CD4-positive, alpha-beta T cell treated with Interleukin-6 at 100 ng/mL for 8 hours (primary cell): ENCODE measurements around the gene ARHGEF10L.

Experiments
- DNase-seq: peaks from one replicate; pipeline ENCODE4 v3.0.0-alpha.2; 2020; ENCODE audit warnings: mixed read lengths, low spot score

The ARHGEF10L gene

DNA sequence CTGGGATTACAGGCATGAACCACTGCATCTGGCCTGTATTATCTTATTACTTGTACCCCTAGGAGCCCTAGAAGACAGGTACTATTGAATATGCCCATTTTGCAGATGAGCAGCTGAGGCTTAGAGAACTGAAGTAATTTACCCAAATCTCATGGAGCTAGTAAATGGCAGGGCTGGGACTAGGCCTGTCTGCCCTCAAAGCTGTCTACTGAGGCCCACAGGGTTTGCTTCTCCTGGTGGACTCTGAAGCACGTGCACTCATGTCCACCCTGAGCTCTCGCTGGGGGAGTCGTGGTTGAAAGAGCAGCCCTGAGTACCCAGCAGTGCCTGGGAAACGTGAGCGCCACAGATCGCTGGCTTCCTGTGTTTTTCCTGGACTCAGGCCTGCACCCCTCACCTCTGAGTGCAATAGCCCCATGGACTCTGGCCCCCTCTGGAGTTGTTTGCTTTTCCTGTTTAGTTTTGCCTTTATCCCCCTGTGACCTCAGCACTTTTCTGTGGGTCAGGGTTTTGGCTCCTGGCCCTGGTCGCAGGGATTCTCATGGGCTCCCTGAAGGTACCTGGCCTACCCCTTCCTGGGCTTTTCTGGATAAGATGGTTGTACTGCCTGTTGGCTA, 52.4 kb downstream of the ARHGEF10L start:
- DNase-seq, result no peak

DNA sequence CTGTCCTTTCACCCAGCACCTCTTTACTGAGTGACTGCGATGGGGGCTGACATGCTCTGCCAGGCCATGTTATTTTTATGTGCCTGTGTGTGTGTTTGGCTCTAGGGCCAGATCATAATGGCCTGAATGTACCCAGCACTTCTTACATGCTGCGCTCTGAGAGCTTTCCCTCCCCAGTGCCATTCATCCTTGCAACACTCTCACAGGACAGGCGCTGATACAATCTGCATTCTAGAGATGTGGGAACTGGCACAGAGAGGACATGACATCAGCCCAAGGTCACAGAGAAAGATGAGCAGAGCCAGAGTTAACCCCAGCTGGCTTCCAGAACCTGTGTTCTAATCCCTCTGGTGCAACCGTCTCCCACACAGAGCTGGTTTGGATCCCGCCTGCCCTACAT, 54.5 kb downstream of the ARHGEF10L start:
- no peak for DNase-seq

DNA sequence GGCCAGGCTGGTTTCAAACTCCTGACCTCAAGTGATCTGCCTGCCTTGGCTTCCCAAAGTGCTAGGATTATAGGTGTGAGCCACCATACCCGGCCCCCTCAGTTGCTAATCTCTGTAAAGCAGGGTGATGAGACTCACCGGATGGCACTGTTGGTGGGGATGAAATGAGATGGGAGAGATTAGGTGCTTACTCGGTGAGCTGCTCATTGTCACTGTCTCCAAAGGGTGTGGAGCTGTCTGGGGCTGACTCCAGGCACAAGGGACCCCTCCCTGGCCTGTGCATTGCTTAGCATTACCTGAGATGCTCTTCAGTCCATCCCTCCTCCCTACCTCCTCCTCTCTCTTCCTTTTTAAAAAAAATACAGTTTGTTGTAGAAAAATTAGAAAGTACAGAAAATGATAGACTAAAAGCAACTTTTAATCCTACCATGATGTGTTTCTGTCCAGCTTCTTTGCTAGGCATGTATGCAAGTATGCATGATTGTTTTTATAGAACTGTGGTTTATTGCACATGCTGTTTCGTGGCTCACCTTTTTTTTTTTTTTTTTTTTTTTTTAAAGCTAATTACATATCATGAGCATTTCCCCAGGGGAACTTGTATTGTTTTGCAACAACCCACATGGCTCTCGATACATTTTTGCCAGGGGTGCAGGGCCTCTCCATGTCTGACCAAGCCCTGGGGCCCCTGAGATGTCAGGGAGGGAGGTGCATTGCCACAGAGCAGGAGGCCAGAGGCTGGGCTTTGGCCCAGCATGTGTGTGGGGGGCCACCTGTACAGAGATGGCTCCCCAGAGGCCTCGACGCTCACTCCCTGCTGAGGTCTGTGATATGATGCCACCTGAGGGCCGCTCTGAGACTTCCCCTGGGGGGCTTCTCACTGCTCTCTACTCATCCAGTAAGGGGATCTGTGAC, 55.4 kb downstream of the ARHGEF10L start:
- no peak for DNase-seq

DNA sequence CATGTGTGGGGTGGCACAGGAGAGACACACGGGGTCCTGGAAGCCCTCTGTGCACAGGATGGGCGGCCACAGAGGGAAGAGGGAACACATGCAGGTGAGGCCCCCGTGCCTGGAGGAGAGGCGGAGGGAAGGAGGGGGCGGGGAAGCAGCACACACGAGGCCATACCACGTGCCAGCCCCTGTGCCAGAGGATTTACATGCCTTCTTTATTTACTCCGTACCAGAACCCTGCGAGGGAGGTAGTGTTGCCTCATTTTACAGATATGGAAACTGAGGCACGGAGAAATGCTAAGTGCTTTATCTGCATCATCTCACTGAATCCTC, 56.1 kb downstream of the ARHGEF10L start:
- DNase-seq, result no peak

DNA sequence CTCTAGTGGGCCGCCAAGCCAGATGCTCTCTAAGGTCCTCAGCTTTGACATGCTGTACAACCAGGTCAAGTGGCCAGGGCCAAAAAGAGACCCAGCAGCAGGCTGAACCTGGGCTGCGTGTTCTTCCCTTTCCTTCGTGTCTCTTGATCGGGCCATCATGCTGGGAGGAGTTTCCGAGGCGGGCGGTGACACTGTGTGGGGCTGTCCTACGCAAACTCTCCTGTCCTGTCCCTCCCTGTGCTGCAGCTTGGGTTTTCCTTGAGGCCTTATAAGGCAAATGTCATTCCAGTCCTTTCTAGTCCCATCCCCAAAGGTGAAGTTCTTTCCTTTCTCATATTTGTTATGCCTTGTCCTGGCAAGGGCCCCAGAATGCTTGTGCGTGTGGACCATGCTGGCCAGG, 56.7 kb downstream of the ARHGEF10L start:
- DNase-seq, result no peak

DNA sequence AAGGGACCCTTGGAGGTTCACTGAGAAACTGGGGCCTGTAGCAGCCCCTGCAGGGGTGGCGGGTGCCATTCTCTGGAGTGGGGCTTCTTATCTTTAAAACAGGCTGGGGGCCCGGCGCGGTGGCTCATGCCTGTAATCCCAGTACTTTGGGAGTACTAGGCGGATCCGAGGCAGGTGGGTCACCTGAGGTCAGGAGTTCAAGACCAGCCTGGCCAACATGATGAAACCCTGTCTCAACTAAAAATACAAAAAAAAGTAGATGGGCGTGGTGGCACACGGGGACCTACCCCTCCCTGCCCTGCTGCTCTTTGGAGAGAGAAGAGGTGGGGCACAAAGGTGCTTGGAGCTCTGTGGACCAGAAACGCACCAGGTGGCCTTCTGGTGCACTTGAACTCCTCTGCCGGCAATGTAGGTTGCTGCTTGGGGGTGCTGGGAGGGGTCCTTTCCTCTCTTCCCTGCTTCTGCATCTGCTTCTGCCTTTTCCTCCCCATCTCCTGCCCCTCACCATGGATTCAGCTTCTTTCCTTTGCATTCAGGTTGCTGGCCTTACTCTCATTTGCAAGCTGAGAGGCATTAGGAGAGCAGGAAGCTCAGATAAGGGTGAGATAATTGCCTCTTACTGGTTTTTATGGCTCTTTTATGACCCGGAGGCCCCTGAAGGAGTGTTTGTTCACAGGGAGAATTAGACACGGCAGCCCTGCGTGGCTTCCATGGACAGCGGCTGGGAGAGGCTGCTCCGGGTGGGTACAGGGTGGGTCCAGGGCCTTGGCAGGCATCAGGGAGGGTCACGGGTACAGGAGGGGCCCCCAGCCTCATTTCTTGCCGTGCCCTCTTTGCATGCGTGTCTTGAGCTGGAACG, 57.4 kb downstream of the ARHGEF10L start:
- DNase-seq, result no peak

DNA sequence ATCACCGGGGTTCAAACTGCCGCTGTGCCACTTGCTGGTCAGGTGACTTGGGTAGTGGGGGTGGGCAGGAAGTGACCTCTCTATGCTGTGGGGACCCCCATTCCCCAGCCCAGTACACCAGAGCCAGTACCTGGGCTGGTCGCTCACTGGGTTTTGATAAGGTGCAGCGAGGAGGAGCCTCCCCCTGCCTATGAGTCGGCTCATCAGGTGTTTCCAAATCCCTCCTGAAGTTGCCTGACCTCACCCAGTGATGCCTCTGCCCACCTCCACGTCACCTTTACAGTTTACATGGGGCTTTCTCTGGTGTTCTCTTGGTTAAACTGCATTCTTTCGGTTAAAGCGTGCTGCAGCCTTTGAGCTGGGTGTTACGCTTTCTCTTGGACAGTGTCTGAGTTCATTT, 58.2 kb downstream of the ARHGEF10L start:
- no peak for DNase-seq

DNA sequence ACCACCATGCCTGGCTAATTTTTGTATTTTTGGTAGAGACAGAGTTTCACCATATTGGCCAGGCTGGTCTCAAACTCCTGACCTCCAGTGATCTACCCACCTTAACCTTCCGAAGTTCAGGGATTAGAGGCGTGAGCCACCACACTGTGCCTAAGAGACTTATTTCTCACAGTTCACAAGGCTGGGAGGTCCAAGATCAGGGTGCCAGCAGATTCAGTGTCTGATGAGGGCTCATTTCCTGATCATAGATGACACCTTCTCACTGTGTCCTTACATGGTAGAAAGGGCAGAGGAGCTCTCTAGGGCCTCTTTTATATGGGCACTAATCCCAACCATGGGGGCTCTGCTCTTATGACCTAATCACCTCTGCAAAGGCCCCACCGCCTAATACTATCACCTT, 58.8 kb downstream of the ARHGEF10L start:
- no peak for DNase-seq

DNA sequence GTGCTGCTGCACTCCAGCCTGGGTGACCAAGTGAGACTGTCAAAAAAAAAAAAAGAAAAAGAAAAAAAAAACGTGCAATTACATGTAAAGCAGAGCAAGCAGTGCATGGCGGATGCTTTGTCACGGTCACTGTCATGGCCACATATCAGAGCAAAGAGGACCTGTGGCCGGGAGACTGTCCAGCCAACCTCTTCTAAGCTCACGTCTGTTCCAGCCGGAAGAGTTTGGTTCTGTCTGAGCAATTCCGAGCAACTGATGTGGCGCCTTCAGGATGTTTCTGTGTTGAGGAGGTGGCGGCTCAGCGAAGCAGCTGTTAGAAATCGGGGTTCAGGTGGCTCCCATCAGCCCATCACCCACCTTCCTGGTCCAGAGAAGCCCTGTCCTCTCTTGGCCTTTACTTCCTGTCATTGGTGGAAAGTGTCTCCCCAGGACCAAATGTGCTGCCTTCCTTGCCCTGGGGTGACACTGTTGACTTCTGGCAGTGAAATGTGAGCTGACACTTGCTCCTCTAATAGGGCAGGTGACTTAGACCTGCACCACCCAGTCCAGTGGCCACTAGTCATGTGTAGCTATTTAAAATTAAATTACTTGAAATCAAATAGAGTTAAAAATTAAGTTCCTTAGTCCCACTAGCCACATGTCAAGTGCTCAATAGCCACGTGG, 59.9 kb downstream of the ARHGEF10L start:
- no peak for DNase-seq

DNA sequence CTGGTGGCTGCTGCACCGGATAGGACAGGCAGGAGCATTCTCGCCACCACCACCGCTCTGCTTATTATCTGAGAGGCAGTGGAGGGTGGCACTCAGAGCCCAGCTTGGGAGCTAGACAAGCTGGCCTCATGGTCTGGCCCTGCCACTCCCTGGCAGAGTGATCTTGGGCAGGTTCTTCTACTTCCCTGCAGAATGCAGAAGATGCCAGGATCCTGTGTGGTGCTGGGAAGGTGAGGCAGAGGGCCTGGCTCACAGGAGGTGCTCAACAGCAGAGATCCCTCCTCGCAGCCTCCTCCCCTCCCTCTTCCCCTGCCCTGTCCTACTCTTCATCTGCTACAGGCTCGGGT, 60.4 kb downstream of the ARHGEF10L start:
- no peak for DNase-seq

DNA sequence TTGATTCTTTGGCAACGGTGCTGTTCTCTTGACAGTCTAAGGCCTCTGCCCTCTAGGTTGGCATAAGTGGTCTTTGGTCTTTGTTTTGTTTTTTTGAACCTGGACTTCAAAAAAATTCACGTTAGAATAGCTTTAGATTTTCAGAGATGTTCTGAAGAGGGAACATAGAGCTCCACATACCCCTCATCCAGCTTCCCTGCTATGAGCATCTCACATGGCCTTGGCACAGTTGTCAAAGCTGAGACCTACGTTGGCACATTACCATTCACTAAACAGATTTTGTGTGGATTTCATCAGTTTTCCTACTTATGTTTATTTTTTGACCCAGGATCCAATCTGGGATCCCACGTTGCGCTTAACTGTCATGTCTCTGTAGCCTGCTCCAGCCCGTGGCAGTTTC, 60.8 kb downstream of the ARHGEF10L start:
- no peak for DNase-seq

DNA sequence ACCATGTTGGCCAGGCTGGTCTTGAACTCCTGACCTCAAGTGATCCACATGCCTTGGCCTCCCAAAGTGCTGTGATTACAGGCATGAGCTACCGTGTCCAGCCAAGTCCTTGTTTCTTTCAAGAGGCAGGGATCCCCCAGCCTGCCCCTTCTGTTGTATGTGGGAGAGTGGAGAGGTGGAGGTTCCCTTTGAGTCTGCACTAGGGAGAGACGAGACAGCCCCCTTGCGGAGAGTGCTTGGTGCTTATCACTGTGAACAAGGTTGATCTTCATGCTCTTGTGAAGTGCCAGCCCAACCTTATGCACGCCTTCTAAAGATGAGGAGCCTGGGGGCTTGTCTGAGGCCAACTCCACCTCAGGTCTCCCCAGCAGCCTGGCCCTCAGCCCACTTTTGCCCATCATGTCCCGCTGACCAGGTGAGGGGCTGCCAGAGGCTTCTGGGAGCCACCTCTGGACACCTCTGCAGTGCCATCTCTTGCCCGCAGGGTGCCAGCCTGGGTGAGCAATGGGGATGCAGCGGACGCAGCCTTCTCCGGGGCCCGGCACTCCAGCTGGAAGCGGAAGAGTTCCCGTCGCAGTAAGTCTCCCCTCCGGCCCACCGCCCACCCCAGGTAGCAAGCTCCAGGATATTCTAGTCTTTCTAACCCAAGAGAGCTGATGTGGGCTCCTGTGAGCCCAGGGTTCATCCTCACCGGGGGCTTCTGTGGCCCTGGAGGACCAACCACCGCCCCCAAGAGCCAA, 62.3 kb downstream of the ARHGEF10L start:
- DNase-seq, result no peak

DNA sequence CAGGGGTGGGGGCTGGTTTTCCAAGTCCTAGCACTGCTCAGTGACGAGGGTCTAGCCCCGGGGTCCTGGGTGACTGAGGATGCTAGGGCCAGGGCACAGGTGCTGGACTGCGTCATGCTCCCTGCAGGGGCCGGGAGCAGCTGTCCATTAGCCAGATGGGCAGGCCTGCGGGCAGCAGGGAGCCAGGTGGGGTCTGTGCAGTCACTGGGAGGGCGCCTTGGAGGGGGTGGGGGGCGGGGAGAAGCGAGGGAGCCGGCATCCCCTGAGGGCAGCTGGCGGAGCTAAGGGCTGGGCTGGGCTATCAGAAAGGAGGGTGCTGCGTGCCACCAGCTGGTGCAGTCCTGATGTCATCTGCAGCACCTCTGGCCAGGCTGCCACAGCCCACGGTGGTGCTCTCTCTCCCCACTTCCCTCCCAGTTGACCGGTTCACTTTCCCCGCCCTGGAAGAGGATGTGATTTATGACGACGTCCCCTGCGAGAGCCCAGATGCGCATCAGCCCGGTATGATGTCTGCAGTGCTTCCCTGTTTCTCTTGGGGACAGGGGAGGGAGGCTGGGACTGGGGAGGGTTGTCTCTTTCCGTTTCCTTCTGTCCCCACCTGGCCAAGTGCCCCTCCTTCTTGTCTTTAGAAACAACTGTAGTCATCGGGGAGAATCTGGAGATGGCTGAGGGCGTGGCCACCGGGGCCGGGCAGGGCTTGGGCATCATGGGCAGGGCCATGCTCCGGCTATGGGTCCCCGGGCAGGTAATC, 63.8 kb downstream of the ARHGEF10L start:
- DNase-seq, result no peak

DNA sequence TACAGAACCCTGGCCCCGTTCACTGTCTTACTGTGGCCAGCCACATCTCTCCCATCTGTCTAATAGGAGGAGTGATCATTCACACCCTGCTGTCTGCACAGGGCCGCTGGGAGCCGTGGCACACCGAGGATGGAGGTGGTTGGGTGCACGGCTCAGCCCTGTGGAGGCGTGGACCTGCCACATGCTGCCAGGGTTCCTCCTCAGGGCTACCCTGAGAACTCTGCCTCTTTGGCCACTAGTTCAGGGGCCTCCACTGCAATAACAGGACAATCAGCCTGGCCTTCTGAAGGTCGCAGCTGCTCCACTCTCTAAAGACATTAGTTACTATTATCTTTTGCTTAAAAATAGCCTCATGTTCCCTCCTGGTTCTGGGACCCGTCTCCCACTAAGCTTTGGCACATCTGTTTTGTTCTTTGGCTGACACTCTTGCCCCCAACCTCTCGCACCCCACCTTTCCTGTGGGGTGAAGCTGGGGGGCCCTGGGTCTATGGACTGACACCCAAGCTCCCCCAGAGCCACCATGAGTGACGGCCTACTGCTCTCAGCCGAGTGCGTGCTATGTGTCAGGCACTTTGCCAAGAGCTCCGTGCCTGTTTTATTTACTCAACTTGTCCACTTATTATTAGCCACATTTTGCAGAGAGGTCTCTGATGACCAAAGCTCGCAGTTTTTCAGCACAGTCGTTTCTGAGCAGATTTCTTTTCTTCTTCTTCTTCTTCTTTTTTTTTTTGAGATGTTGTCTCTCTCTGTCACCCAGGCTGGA, 66.3 kb downstream of the ARHGEF10L start:
- no peak for DNase-seq

DNA sequence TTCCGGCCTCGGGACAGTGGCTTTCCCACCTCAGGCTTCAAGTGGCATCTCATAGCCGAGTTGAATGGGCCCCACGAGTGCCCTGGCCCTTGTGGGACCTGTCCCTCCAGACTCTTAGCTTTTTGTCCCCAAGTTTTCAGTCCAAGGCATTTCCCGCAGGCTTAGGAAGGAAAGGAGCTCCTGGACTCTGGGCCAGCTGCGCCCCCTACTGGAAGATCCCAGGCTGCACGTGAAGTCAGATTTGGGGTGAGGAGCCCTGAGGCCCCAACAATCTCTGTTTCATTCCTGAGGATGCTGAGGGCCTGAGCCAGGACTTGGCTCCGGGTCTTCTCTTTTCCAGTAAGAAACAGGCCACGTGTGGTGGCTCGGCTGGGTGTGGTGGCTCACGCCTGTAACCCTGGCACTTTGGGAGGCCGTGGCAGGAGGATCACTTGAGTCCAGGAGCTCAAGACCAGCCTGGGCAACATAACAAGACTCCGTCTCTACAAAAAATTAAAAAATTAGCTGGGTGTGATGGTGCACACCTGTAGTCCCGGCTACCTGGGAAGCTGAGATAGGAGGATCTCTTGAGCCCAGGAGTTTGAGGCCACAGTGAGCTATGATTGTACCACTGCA, 67.4 kb downstream of the ARHGEF10L start:
- no peak for DNase-seq

DNA sequence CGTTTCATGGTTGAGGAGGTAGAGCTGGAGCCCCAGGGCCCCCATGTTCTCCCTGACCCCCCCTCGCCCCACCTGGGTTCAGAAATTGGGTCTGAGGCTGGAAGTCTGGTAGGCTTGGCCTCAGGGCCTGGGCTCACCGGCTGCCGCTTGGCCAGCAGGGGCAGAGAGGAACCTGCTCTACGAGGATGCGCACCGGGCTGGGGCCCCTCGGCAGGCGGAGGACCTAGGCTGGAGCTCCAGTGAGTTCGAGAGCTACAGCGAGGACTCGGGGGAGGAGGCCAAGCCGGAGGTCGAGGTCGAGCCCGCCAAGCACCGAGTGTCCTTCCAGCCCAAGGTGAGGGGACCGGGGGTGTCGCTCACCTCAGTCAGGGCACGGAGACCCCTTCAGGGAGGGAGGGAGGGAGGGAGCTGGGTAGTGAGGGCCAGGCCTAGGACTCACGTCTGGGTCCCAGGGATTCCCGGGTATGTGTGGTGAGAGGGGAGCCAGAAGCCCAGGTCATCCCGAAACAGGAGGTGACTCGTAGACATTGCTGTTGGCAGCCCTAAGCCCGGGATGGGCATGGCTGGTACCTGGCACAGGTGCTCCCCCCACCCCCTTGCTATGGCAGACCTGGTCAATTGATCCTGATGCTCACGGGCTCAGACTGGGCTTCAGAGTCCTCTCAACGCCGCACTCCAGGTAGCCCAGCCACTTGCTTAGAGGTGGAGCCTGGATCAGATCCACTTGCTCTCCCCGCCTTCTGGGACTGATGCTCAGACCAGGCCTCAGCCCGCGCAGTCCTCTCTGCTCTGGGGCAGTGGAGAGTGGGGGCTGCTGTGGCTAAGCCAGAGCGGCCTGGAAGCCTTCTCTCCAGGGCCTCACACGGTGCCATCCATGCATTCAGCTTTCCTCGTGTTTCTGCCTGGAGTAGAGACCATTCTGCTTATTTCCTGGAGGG, 68.4 kb downstream of the ARHGEF10L start:
- DNase-seq, result no peak

DNA sequence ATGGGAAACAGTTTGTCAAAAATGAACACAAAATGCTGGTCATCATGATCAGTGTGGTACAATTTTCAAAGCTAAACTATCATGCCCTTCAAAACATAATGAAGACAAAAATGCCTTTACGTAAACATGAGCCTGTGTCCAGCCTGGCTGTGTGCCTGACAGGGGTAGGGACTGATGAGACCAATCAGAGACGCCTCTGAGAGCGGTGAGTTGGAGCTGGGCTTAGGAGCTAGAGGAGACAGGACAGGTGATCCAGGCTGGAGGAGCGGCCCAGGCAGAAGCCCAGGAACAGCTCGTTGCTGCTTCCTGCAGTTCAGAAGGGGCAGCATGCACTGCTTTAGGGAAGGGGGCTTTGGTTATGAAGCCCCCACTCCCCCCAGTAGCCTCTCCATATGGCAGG, 70.0 kb downstream of the ARHGEF10L start:
- no peak for DNase-seq

DNA sequence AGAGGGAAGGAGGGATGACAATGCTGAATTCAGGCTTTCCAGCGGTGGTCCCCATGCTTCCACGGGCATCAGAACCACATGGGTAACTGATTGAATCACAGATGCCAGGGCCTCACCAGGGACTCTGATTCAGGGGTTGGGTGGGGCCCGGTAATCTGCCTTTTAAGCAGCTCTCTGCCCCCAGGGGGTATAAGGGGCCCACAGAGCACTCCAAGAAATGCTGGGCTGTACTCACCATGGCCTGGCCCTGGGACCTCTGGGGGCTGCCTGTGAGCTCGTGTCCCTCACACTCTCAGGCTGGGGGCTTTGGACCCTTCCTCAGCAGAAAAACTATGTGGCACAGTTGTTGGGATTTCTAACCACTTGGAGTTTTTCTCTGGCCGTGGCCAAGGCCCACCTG, 70.6 kb downstream of the ARHGEF10L start:
- no peak for DNase-seq

DNA sequence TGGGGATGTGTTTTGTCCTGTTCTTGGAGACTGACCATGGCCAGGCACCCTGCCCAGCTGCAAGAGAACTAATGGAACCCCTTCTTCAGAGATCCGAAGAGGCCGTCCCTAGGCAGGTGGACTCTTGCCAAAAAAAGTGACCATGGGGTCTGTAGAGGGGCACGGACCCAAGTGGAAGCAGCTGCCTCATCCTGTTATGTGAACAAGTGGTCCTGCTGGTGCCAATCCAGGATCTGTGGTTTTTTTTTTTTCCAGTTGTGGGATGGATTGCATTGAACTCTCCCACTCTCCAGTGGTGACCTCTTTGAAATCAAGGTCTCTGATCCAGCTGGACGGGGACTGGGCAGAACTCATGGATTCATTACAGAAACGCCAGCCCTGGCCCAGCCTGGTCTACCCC, 71.2 kb downstream of the ARHGEF10L start:
- no peak for DNase-seq
